GM23338 (cell line): ENCODE measurements around the gene MVB12B. TPM values are rescaled to one million over a fixed set of nuclear protein-coding genes. Genes with fewer than 3 reads are reported as not detected.

Source experiments
- ATAC-seq: fragments of 200-7000 bp; cut with Tn5 transposase; 3 replicates; pipeline ENCODE4 v1.9.1; 2020
- DNase-seq: peaks from one replicate; pipeline ENCODE4 v3.0.0-alpha.2; 2015; ENCODE audit warnings: low spot score
- H2AFZ ChIP-seq: fragments of 200-600 bp; sonication (generic); 2 replicates; pipeline ENCODE4 v1.8.0; 2016; ENCODE audit warnings: antibody characterized with exemption, mild to moderate bottlenecking, moderate library complexity
- H3F3A ChIP-seq: fragments of 200-600 bp; sonication (generic); replicated peaks from 2 replicates; pipeline ENCODE4 v1.8.0; 2017; ENCODE audit warnings: antibody characterized with exemption, mixed run types, low read depth
- H3K27ac ChIP-seq: fragments of 200-600 bp; sonication (generic); 2 replicates; pipeline ENCODE4 v1.6.1; 2016; ENCODE audit warnings: low read depth
- H3K27me3 ChIP-seq: fragments of 200-600 bp; sonication (generic); 2 replicates; pipeline ENCODE4 v1.8.0; 2016; ENCODE audit warnings: mild to moderate bottlenecking, mixed run types, moderate library complexity; ENCODE audit not compliant: insufficient read depth
- H3K36me3 ChIP-seq: fragments of 200-600 bp; sonication (generic); 2 replicates; pipeline ENCODE4 v1.8.0; 2016; ENCODE audit warnings: mild to moderate bottlenecking; ENCODE audit not compliant: insufficient read depth
- H3K4me1 ChIP-seq: fragments of 200-600 bp; sonication (generic); 2 replicates; pipeline ENCODE4 v1.8.0; 2016; ENCODE audit warnings: mild to moderate bottlenecking, moderate library complexity; ENCODE audit not compliant: insufficient read depth
- H3K4me2 ChIP-seq: fragments of 200-600 bp; sonication (generic); 2 replicates; pipeline ENCODE4 v1.7.1; 2017; ENCODE audit warnings: mixed run types
- H3K4me3 ChIP-seq: fragments of 200-600 bp; sonication (generic); 2 replicates; pipeline ENCODE4 v1.6.1; 2016; ENCODE audit warnings: mixed run types
- H3K79me2 ChIP-seq: fragments of 200-600 bp; sonication (generic); replicated peaks from 2 replicates; pipeline ENCODE4 v1.8.0; 2017; ENCODE audit warnings: mild to moderate bottlenecking; ENCODE audit not compliant: insufficient read depth
- H3K9me2 ChIP-seq: fragments of 200-600 bp; sonication (generic); 2 replicates; pipeline ENCODE4 v1.8.0; 2017; ENCODE audit not compliant: insufficient read depth
- H4K20me1 ChIP-seq: fragments of 200-600 bp; sonication (generic); replicated peaks from 2 replicates; pipeline ENCODE4 v1.8.0; 2017; ENCODE audit warnings: mild to moderate bottlenecking; ENCODE audit not compliant: insufficient read depth
- H3K27ac Mint-ChIP-seq: 2 replicates; pipeline ENCODE4 v1.8.0; 2020; ENCODE audit warnings: inconsistent platforms, mild to moderate bottlenecking, moderate library complexity, mixed read lengths
- H3K27me3 Mint-ChIP-seq: 3 replicates; pipeline ENCODE4 v1.8.0; 2022; ENCODE audit warnings: low read depth, mild to moderate bottlenecking, moderate library complexity, mixed read lengths, inconsistent platforms; ENCODE audit not compliant: insufficient read depth, poor library complexity
- H3K36me3 Mint-ChIP-seq: 3 replicates; pipeline ENCODE4 v1.8.0; 2021; ENCODE audit warnings: low read depth, mild to moderate bottlenecking, inconsistent platforms, moderate library complexity, mixed read lengths
- H3K4me1 Mint-ChIP-seq: 3 replicates; pipeline ENCODE4 v1.8.0; 2020; ENCODE audit warnings: mild to moderate bottlenecking, inconsistent platforms, mixed read lengths
- H3K4me3 Mint-ChIP-seq: 3 replicates; pipeline ENCODE4 v1.8.0; 2021; ENCODE audit warnings: moderate library complexity, mild to moderate bottlenecking, inconsistent platforms, mixed read lengths
- H3K9me3 Mint-ChIP-seq: 3 replicates; pipeline ENCODE4 v1.8.0; 2020; ENCODE audit warnings: moderate library complexity, mild to moderate bottlenecking, inconsistent platforms, mixed read lengths
- EZH2 ChIP-seq: fragments of 200-600 bp; sonication (generic); IDR thresholded peaks from one replicate; pipeline ENCODE4 v1.8.0; 2017; ENCODE audit warnings: antibody characterized with exemption, mild to moderate bottlenecking, low read depth; ENCODE audit not compliant: unreplicated experiment
- JUNB ChIP-seq: IDR thresholded peaks from one replicate; pipeline ENCODE4 v1.6.1; 2016; ENCODE audit warnings: antibody characterized with exemption; ENCODE audit not compliant: unreplicated experiment
- POLR2AphosphoS5 ChIP-seq: IDR thresholded peaks from 2 replicates; pipeline ENCODE4 v1.6.1; 2016; ENCODE audit warnings: antibody characterized with exemption, low read depth
- polyA plus RNA-seq: library from polyadenylated mRNA; unstranded; fragments of >200 nt; fragmentation: Nextera tagmentation; extraction: Ambion mirVana; gene quantifications from 2 replicates; pipeline ENCODE4 v1.2.1, GENCODE V29; 2016
- total RNA-seq: library from RNA; depleted of rRNA; stranded (reverse); fragments of >200 nt; shearing (Covaris generic); gene quantifications from 2 replicates; pipeline ENCODE4 v1.2.3, GENCODE V29; 2014
- TF ChIP-seq, protein P1 (sequence below): fragments of 250-450 bp; sonication (Bioruptor Pico); IDR thresholded peaks from 2 replicates; pipeline ENCODE4 v1.5.0; 2020; ENCODE audit warnings: mild to moderate bottlenecking, moderate library complexity
- TF ChIP-seq, protein P2 (sequence below), 2 experiments: fragments of 200-600 bp in 1 of 2; sonication (generic) in 1 of 2; conservative IDR thresholded peaks; 2 replicates each; pipeline versions ENCODE4 v1.5.1 to v1.6.1; 2016 to 2017; ENCODE audit warnings: antibody characterized with exemption in 2 of 2, low read depth in 2 of 2, mild to moderate bottlenecking in 2 of 2, moderate library complexity in 1 of 2

Gene MVB12B
- total and polyA plus RNA-seq, 2 experiments from 2014 or later, result 1.9 to 6.6 TPM

DNA sequence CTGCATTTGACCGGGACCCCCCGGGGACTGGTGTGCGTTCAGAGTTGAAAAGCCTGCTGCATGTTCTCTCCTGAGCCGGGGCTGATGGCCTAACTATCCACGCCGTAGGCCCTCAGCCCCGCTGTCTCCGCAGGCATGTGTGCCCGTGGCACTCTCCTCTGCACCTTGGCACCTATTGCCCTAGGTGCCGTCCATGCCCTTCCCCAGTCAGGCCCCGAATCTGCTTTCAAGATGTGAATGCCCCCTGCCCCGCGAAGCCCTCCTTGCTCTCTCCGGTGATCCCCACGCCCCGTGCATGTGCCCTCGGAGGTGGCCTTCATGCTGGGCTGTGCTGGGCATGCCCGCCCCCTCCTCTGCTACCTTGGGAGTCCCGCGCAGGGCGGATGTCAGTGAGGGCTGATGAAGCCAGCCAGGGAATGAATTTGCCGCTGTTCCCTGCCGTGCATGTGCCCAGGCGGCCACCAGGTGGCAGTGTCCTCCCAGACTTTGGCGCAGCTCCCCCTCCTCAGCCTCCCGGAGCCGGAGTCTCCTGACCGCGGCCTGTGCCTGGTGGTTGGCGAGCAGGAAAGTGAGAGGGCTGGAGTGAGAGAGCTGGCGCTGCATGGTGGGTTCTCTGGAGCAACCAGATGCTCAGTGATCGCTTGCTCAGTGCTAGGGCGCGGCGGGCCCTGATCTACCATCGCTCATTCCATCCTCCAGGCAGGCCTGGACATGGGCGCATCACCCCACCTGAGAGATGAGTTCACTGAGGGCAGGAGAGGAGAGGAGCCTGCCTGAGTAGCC, 174.2 kb downstream of the MVB12B start:
- Histone ChIP-seq H3K36me3 (no peaks in the 10 kb centered on the region), H3K27ac (no peak overlapping the region), H3F3A (0 out of 2 replicates have a peak, but pooled peaks cover 4% of the 10 kb centered on the region), H2AFZ (peak overlapping the region; percentile 83; the same call in 1 of the 2 replicates), H3K4me1 (peaks cover 2% of the 10 kb centered on the region; the same call in 1 of the 2 replicates), H3K4me2 (peak overlapping the region; percentile 86), H3K27me3 (peaks cover 15% of the 10 kb centered on the region), H3K4me3 (peak overlapping the region; percentile 66), H3K79me2 (no peaks in the 10 kb centered on the region), H3K9me2 (no peaks in the 10 kb centered on the region), H4K20me1 (no peaks in the 10 kb centered on the region)
- DNase-seq (peak; percentile 94), ATAC-seq (peak; percentile 74)
- no peaks in the 10 kb centered on the region for H3K9me3 Mint-ChIP-seq
- no peaks in the 10 kb centered on the region for H3K36me3 Mint-ChIP-seq
- H3K4me1 Mint-ChIP-seq, result peaks cover 16% of the 10 kb centered on the region
- peaks cover 19% of the 10 kb centered on the region for H3K27me3 Mint-ChIP-seq
- H3K4me3 Mint-ChIP-seq, result peak overlapping the region; percentile 78
- no peak overlapping the region for H3K27ac Mint-ChIP-seq
- TF ChIP-seq, protein P1, sequence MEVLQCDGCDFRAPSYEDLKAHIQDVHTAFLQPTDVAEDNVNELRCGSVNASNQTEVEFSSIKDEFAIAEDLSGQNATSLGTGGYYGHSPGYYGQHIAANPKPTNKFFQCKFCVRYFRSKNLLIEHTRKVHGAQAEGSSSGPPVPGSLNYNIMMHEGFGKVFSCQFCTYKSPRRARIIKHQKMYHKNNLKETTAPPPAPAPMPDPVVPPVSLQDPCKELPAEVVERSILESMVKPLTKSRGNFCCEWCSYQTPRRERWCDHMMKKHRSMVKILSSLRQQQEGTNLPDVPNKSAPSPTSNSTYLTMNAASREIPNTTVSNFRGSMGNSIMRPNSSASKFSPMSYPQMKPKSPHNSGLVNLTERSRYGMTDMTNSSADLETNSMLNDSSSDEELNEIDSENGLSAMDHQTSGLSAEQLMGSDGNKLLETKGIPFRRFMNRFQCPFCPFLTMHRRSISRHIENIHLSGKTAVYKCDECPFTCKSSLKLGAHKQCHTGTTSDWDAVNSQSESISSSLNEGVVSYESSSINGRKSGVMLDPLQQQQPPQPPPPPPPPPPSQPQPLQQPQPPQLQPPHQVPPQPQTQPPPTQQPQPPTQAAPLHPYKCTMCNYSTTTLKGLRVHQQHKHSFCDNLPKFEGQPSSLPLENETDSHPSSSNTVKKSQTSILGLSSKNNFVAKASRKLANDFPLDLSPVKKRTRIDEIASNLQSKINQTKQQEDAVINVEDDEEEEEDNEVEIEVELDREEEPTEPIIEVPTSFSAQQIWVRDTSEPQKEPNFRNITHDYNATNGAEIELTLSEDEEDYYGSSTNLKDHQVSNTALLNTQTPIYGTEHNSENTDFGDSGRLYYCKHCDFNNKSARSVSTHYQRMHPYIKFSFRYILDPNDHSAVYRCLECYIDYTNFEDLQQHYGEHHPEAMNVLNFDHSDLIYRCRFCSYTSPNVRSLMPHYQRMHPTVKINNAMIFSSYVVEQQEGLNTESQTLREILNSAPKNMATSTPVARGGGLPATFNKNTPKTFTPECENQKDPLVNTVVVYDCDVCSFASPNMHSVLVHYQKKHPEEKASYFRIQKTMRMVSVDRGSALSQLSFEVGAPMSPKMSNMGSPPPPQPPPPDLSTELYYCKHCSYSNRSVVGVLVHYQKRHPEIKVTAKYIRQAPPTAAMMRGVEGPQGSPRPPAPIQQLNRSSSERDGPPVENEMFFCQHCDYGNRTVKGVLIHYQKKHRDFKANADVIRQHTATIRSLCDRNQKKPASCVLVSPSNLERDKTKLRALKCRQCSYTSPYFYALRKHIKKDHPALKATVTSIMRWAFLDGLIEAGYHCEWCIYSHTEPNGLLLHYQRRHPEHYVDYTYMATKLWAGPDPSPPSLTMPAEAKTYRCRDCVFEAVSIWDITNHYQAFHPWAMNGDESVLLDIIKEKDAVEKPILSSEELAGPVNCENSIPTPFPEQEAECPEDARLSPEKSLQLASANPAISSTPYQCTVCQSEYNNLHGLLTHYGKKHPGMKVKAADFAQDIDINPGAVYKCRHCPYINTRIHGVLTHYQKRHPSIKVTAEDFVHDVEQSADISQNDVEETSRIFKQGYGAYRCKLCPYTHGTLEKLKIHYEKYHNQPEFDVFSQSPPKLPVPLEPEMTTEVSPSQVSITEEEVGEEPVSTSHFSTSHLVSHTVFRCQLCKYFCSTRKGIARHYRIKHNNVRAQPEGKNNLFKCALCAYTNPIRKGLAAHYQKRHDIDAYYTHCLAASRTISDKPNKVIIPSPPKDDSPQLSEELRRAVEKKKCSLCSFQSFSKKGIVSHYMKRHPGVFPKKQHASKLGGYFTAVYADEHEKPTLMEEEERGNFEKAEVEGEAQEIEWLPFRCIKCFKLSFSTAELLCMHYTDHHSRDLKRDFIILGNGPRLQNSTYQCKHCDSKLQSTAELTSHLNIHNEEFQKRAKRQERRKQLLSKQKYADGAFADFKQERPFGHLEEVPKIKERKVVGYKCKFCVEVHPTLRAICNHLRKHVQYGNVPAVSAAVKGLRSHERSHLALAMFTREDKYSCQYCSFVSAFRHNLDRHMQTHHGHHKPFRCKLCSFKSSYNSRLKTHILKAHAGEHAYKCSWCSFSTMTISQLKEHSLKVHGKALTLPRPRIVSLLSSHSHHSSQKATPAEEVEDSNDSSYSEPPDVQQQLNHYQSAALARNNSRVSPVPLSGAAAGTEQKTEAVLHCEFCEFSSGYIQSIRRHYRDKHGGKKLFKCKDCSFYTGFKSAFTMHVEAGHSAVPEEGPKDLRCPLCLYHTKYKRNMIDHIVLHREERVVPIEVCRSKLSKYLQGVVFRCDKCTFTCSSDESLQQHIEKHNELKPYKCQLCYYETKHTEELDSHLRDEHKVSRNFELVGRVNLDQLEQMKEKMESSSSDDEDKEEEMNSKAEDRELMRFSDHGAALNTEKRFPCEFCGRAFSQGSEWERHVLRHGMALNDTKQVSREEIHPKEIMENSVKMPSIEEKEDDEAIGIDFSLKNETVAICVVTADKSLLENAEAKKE, result no peak
- no peak for TF ChIP-seq POLR2AphosphoS5
- TF ChIP-seq, protein P2, sequence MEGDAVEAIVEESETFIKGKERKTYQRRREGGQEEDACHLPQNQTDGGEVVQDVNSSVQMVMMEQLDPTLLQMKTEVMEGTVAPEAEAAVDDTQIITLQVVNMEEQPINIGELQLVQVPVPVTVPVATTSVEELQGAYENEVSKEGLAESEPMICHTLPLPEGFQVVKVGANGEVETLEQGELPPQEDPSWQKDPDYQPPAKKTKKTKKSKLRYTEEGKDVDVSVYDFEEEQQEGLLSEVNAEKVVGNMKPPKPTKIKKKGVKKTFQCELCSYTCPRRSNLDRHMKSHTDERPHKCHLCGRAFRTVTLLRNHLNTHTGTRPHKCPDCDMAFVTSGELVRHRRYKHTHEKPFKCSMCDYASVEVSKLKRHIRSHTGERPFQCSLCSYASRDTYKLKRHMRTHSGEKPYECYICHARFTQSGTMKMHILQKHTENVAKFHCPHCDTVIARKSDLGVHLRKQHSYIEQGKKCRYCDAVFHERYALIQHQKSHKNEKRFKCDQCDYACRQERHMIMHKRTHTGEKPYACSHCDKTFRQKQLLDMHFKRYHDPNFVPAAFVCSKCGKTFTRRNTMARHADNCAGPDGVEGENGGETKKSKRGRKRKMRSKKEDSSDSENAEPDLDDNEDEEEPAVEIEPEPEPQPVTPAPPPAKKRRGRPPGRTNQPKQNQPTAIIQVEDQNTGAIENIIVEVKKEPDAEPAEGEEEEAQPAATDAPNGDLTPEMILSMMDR (conservative IDR thresholded peaks at IDR 0.05; ENCODE audit: low read depth in 2 of 2), result peak; percentile 86 to 99
- TF ChIP-seq EZH2, result peak; percentile 26
- no peak for TF ChIP-seq JUNB
